Left ventricle myocardium inferior (tissue), 1 donor: ENCODE data around the gene TMEM107. TPM values are rescaled to one million over a fixed set of nuclear protein-coding genes. Genes with fewer than 3 reads are reported as not detected.
A peak's percentile ranks its signal among the peaks of the same experiment; 100 is the strongest.

ENCODE experiments used
- DNase-seq: peaks from one replicate; pipeline ENCODE4 v3.0.0-alpha.2; 2020
- H3K27ac ChIP-seq: fragments of 200-600 bp; replicated peaks from 2 replicates; pipeline ENCODE4 v1.8.0; 2021
- H3K27me3 ChIP-seq: fragments of 200-600 bp; 2 replicates; pipeline ENCODE4 v1.8.0; 2021; ENCODE audit warnings: low read depth
- H3K36me3 ChIP-seq: fragments of 200-600 bp; 2 replicates; pipeline ENCODE4 v1.8.0; 2021
- H3K4me1 ChIP-seq: fragments of 200-600 bp; 2 replicates; pipeline ENCODE4 v1.8.0; 2021
- H3K4me3 ChIP-seq: fragments of 200-600 bp; 2 replicates; pipeline ENCODE4 v1.8.0; 2021; ENCODE audit warnings: mild to moderate bottlenecking, moderate library complexity
- H3K9me3 ChIP-seq: fragments of 200-600 bp; replicated peaks from 2 replicates; pipeline ENCODE4 v1.8.0; 2021
- intact Hi-C: fragments of 100-400 bp; cut with micrococcal nuclease; formaldehyde crosslinking; loops from one replicate; pipeline ENCODE4 v1.11.0; 2022
- total RNA-seq: library from RNA; stranded (reverse); fragmentation: NEBNext Ultra II Directional; extraction: Animal tissue kit (Norgen Biotek cat#: 25700); gene quantifications from one replicate; pipeline ENCODE4 v1.2.1, GENCODE V29; 2021
- TF ChIP-seq, protein P1 (sequence below): fragments of 200-600 bp; IDR thresholded peaks from 2 replicates; pipeline ENCODE4 v1.8.0; 2021; ENCODE audit warnings: antibody characterized with exemption, mild to moderate bottlenecking, borderline replicate concordance
- donor health status: DM: no; HTN: yes; CAD: no; lungs with severe emphysema.

The TMEM107 gene
- total RNA-seq, 1 donor from 2014 or later = 7.9 TPM

DNA sequence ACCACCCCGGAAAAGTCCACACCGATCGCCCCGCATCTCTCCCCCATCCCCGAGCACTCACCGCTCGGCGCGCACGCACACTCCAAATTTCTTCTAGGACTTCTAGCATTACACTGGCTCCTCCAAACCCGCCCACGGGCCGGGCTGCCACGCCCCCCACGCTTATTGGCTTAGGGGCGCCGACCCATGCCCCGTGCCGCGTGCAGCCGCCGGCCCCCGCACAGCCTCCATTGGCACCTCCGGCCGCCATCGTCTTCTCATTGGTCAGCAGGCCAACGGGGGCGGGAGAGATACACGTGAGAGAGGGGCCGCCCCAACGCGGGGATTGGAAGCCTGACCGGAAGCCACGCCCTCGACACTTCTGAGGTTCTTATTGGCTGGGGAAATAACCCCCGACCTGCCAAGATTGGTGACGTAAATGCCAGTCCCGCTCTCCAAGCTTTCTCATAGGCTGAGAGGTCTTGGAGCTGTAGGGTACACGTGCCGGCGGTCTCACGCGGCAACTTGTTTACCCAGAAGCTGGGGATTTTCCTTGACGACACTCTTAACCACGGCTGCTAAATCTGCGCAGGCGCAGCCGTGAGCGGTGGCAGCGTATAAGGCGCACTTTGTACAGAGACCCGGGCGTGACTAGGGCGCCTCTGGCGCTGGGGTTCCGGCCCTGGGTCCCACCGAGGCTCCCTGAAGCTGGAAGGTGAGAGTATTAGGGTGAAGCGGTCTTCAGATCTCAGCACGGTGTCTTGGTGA lies 19.8 kb downstream of the TMEM107 start:
- DNase-seq = peak; percentile 100
- Histone ChIP-seq H3K9me3 (no peaks in the 10 kb centered on the region), H3K27ac (peak overlapping the region; percentile 100), H3K4me3 (peak overlapping the region; percentile 75), H3K36me3 (peaks cover 24% of the 10 kb centered on the region), H3K27me3 (no peaks in the 10 kb centered on the region), H3K4me1 (peaks cover 73% of the 10 kb centered on the region)
- intact Hi-C loops = no loop called here
- TF ChIP-seq, protein P1, sequence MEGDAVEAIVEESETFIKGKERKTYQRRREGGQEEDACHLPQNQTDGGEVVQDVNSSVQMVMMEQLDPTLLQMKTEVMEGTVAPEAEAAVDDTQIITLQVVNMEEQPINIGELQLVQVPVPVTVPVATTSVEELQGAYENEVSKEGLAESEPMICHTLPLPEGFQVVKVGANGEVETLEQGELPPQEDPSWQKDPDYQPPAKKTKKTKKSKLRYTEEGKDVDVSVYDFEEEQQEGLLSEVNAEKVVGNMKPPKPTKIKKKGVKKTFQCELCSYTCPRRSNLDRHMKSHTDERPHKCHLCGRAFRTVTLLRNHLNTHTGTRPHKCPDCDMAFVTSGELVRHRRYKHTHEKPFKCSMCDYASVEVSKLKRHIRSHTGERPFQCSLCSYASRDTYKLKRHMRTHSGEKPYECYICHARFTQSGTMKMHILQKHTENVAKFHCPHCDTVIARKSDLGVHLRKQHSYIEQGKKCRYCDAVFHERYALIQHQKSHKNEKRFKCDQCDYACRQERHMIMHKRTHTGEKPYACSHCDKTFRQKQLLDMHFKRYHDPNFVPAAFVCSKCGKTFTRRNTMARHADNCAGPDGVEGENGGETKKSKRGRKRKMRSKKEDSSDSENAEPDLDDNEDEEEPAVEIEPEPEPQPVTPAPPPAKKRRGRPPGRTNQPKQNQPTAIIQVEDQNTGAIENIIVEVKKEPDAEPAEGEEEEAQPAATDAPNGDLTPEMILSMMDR = no peak

DNA sequence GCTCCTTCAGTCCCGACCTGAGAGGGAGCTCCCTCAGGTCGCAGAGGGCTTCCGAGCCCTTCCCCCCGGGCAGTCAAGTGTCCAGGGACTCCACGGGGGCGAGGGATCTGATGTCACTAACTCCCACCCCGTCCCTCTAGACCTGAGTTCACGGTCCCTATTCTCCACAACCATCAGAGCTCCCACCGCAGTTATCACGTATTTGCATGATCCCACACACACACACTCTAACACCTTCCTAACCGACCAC lies 20.3 kb downstream of the TMEM107 start:
- Histone ChIP-seq H3K9me3 (no peaks in the 10 kb centered on the region), H3K27me3 (no peaks in the 10 kb centered on the region), H3K4me1 (peaks cover 69% of the 10 kb centered on the region), H3K27ac (peak overlapping the region; percentile 99), H3K4me3 (peak overlapping the region; percentile 75), H3K36me3 (peaks cover 19% of the 10 kb centered on the region)
- TF ChIP-seq, protein P1 = no peak
- intact Hi-C loops = no loop called here
- DNase-seq = no peak

DNA sequence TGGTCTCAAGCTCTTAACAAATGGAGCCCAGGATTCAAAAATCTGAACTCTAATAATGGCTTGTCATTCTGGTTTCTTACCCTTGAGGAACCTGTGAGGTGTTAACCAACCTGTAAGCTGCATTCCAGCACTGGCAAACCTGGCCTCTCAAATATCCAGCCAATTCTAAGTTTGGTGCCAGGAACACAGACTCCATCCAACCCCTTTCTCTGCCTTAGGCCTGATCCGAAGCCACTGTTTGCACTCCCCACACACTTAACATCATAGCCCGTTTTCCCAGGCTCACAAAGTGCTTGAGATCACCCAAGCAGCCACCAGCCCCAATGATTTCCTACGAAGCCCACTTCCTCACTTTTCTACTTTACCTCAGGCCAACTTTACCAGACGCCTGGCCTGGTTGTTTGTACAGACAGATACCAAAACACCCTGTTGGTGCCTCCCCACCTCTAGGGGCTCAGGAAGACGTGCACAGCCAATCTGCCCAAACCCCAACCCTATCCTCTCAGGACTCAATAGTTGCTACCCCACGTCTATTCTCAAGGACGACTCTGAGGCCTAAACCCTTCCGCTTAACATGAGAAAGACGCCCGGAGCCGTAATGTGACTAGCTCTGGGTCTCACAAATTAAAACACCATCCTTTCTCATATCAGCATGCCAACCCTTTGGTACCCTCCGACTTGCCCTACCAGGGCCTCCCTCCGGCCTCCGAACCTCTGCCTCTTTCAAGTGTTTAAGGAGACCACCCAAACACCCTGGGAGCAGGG lies 20.8 kb downstream of the TMEM107 start:
- Histone ChIP-seq H3K4me3 (peak overlapping the region; percentile 75), H3K27me3 (no peaks in the 10 kb centered on the region), H3K27ac (peak overlapping the region; percentile 99), H3K36me3 (peaks cover 19% of the 10 kb centered on the region), H3K9me3 (no peaks in the 10 kb centered on the region), H3K4me1 (peaks cover 69% of the 10 kb centered on the region)
- TF ChIP-seq, protein P1 = no peak
- no peak for DNase-seq
- intact Hi-C loops = no loop called here

- intact Hi-C loops = no loop called here
- peak overlapping the region; percentile 75 for H3K4me3 ChIP-seq
- H3K4me1 ChIP-seq = peaks cover 69% of the 10 kb centered on the region
- H3K9me3 ChIP-seq = no peaks in the 10 kb centered on the region
- no peaks in the 10 kb centered on the region for H3K27me3 ChIP-seq
- peaks cover 22% of the 10 kb centered on the region for H3K36me3 ChIP-seq
- TF ChIP-seq, protein P1 = no peak
- H3K27ac ChIP-seq = peak overlapping the region; percentile 99
- DNase-seq = no peak
These were observed 21.5 kb downstream of the TMEM107 start for GRCh38 chr17:8154608-8155155.

DNA sequence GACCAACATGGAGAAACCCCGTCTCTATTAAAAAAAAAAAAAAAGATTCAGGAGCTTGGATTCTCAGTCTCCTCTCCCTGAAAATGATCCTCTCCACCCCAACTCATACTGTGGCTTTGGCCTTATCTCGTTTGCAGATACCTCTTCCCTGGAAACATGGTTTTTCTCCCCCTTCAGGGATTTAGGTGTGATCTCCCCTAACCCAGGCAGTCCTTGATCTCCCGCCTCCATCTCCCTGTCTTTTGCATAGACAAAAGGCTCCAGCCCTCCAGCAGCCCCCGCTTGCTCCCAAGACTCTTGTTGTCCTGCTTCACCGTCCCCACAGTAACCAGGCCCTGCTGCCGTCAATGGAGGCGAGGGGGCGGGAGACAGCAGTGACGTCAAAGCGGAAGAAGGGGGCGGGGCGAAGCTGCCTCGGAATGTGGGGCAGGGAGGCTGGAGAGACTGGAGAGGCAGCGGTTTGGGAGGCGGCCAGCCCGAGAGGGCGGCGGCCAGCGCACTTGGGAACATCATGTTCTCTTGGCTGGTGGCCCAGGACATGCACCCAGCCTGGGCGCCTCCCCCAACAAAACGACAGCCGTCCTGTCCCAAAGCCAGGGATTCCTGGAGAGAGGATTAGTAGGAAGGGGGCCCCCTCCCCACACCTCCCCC lies 22.1 kb downstream of the TMEM107 start:
- H3K9me3 ChIP-seq = no peaks in the 10 kb centered on the region
- peak overlapping the region; percentile 75 for H3K4me3 ChIP-seq
- peaks cover 23% of the 10 kb centered on the region for H3K36me3 ChIP-seq
- TF ChIP-seq, protein P1 = no peak
- no peaks in the 10 kb centered on the region for H3K27me3 ChIP-seq
- peak; percentile 100 for DNase-seq
- H3K4me1 ChIP-seq = peaks cover 69% of the 10 kb centered on the region
- peak overlapping the region; percentile 99 for H3K27ac ChIP-seq
- intact Hi-C loops = no loop called here
